ACC112 (cell line): ENCODE data around the gene UBE4B.

ENCODE experiments used
- H2AFZ ChIP-seq: fragments of 200-600 bp; sonication (generic); one replicate; pipeline ENCODE4 v1.6.0; 2017; ENCODE audit warnings: antibody characterized with exemption, low read length; ENCODE audit not compliant: unreplicated experiment
- H3K27ac ChIP-seq: fragments of 200-600 bp; sonication (generic); 2 replicates; pipeline ENCODE4 v1.5.1; 2014; ENCODE audit warnings: low read depth, mild to moderate bottlenecking, antibody characterized with exemption, low read length, moderate library complexity
- H3K27me3 ChIP-seq: fragments of 200-600 bp; sonication (generic); 2 replicates; pipeline ENCODE4 v1.6.1; 2014; ENCODE audit warnings: mild to moderate bottlenecking, antibody characterized with exemption, low read length, moderate library complexity, mixed read lengths; ENCODE audit not compliant: insufficient read depth
- H3K36me3 ChIP-seq: fragments of 200-600 bp; sonication (generic); 2 replicates; pipeline ENCODE4 v1.6.1; 2016; ENCODE audit warnings: mild to moderate bottlenecking, antibody characterized with exemption, low read length, moderate library complexity, mixed read lengths; ENCODE audit not compliant: insufficient read depth
- H3K4me1 ChIP-seq: fragments of 200-600 bp; sonication (generic); one replicate; pipeline ENCODE4 v1.6.1; 2016; ENCODE audit warnings: low read length, mixed read lengths; ENCODE audit not compliant: insufficient read depth, unreplicated experiment, control insufficient read depth
- H3K4me3 ChIP-seq: fragments of 200-600 bp; sonication (generic); 2 replicates; pipeline ENCODE4 v1.5.1; 2014; ENCODE audit warnings: mild to moderate bottlenecking, low read depth, low read length
- H3K79me2 ChIP-seq: fragments of 200-600 bp; sonication (generic); one replicate; pipeline ENCODE4 v1.6.0; 2016; ENCODE audit warnings: low read length; ENCODE audit not compliant: control insufficient read depth, unreplicated experiment, insufficient read depth

Gene UBE4B

GRCh38 chr1:10057343-10057742 is 24.6 kb downstream of the UBE4B start:
- no peaks in the 10 kb centered on the region for H3K27me3 ChIP-seq

DNA sequence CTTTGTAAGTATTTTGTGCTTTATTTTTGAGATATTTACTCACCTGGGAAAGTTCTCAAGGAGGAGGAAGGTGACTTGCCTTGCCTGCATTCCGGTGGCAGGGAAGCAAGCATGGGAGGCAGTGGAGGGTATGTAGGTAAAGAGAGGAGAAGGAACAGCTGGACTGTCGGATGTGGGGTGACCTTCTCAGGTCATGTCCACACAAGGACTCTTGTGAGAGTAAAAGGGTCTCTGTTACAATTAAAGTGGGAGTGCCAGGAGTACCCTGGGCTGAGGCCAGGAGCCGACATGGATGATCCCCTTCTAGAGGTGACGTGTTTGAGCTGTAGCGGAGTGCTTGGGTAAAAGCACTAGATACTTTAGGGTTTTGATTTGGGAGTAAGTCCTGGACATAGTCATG is 25.0 kb downstream of the UBE4B start:
- Histone ChIP-seq H3K79me2 (peaks cover 33% of the 10 kb centered on the region), H3K4me3 (no peak overlapping the region), H3K36me3 (no peaks in the 10 kb centered on the region), H2AFZ (no peak overlapping the region), H3K27ac (no peak overlapping the region), H3K4me1 (peaks cover 18% of the 10 kb centered on the region), H3K27me3 (no peaks in the 10 kb centered on the region)

More at GRCh38 chr1:10057343-10057742, 24.6 kb downstream of the UBE4B start:
- Histone ChIP-seq H3K36me3 (no peaks in the 10 kb centered on the region), H3K27ac (no peak overlapping the region), H2AFZ (no peak overlapping the region), H3K4me3 (no peak overlapping the region), H3K4me1 (peaks cover 18% of the 10 kb centered on the region), H3K79me2 (peaks cover 33% of the 10 kb centered on the region)

- H3K79me2 ChIP-seq, result peaks cover 46% of the 10 kb centered on the region
Observed at GRCh38 chr1:10059342-10059718, 26.6 kb downstream of the UBE4B start.

DNA sequence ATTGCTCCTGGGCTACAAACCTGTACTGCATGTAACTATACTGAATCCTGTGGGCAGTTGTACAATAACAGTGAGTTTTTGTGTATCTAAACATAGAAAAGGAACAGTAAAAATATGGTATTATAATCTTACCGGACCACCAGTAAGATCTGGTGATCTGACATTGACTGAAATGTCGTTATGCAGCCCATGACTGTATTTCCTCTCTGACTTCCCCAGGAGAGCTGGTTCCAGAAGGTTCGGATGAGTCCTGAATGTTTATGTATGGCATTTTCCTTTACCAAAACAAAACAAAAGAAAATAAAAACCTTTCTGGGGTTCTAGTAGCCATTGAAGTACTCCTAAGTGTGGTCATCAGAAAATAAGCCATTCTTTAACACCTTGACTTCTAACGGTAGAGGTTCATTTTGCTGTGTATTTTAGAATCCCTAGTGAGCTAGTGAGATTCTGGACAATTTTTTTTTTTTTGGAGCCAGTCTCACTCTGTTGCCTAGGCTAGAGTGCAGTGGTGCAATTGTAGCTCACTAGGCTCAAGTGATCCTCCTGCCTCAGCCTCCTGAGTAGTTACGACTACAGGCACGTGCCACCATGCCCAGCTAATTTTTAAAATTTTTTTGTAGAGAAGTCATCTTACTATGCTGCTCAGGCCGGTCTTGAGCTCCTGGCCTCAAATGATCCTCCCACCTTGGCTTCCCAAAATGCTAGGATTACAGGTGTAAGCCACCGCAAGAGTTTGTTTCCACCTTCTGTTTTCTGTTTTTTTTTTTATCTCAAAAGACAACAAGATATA is 27.7 kb downstream of the UBE4B start:
- H3K79me2 ChIP-seq, result peaks cover 54% of the 10 kb centered on the region
- no peak overlapping the region for H3K4me3 ChIP-seq
- H2AFZ ChIP-seq, result no peak overlapping the region
- H3K27me3 ChIP-seq, result no peaks in the 10 kb centered on the region
- H3K4me1 ChIP-seq, result peaks cover 33% of the 10 kb centered on the region
- H3K27ac ChIP-seq, result no peak overlapping the region
- H3K36me3 ChIP-seq, result no peaks in the 10 kb centered on the region

More at GRCh38 chr1:10059342-10059718, 26.6 kb downstream of the UBE4B start:
- Histone ChIP-seq H3K36me3 (no peaks in the 10 kb centered on the region), H3K4me1 (peaks cover 23% of the 10 kb centered on the region), H3K27me3 (no peaks in the 10 kb centered on the region), H3K4me3 (no peak overlapping the region), H3K27ac (no peak overlapping the region), H2AFZ (no peak overlapping the region)

GRCh38 chr1:10061276-10061675 is 28.5 kb downstream of the UBE4B start:
- Histone ChIP-seq H3K36me3 (no peaks in the 10 kb centered on the region), H2AFZ (no peak overlapping the region), H3K27ac (no peak overlapping the region), H3K79me2 (peaks cover 57% of the 10 kb centered on the region), H3K27me3 (no peaks in the 10 kb centered on the region), H3K4me3 (no peak overlapping the region), H3K4me1 (peaks cover 35% of the 10 kb centered on the region)

DNA sequence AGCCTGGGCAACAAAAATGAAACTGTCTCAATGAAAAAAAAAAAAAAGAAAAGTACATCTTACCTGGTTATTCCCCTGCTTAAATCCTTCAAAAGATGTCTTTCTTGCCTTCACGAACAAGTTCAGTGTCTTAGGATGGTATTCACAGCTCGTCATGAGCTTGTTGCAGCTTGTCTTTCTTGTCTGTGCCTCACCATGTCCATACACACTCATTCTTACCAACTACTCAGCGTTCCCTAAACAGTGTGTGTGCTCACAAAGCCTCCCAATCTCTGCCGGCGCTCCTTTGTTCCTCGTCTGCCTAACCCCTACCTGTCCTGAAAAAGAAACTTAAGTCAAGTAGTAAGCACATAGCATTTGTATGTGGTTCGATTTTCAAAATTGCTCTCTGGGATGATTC is 31.1 kb downstream of the UBE4B start:
- Histone ChIP-seq H3K4me3 (no peak overlapping the region), H3K36me3 (no peaks in the 10 kb centered on the region), H3K27ac (no peak overlapping the region), H2AFZ (no peak overlapping the region), H3K4me1 (peaks cover 33% of the 10 kb centered on the region), H3K27me3 (no peaks in the 10 kb centered on the region), H3K79me2 (peaks cover 47% of the 10 kb centered on the region)

GRCh38 chr1:10064416-10065343 is 31.9 kb downstream of the UBE4B start:
- Histone ChIP-seq H3K79me2 (peaks cover 46% of the 10 kb centered on the region), H3K27ac (no peak overlapping the region)

GRCh38 chr1:10065344-10065685 is 32.6 kb downstream of the UBE4B start:
- H3K27ac ChIP-seq, result no peak overlapping the region

More at GRCh38 chr1:10064416-10065343, 31.9 kb downstream of the UBE4B start:
- H3K4me1 ChIP-seq, result peaks cover 33% of the 10 kb centered on the region
- H3K27me3 ChIP-seq, result no peaks in the 10 kb centered on the region
- H3K36me3 ChIP-seq, result no peaks in the 10 kb centered on the region
- H2AFZ ChIP-seq, result no peak overlapping the region
- H3K4me3 ChIP-seq, result no peak overlapping the region

GRCh38 chr1:10065760-10066159 is 33.0 kb downstream of the UBE4B start:
- peak overlapping the region; percentile 88; the same call in 1 of the 2 replicates for H3K27ac ChIP-seq
- peaks cover 33% of the 10 kb centered on the region for H3K4me1 ChIP-seq
- no peaks in the 10 kb centered on the region for H3K36me3 ChIP-seq
- H3K27me3 ChIP-seq, result no peaks in the 10 kb centered on the region
- peaks cover 43% of the 10 kb centered on the region for H3K79me2 ChIP-seq
- H3K4me3 ChIP-seq, result no peak overlapping the region
- H2AFZ ChIP-seq, result no peak overlapping the region

More at GRCh38 chr1:10065344-10065685, 32.6 kb downstream of the UBE4B start:
- H3K36me3 ChIP-seq, result no peaks in the 10 kb centered on the region
- no peak overlapping the region for H3K4me3 ChIP-seq
- H2AFZ ChIP-seq, result no peak overlapping the region
- peaks cover 33% of the 10 kb centered on the region for H3K4me1 ChIP-seq
- peaks cover 43% of the 10 kb centered on the region for H3K79me2 ChIP-seq
- no peaks in the 10 kb centered on the region for H3K27me3 ChIP-seq

DNA sequence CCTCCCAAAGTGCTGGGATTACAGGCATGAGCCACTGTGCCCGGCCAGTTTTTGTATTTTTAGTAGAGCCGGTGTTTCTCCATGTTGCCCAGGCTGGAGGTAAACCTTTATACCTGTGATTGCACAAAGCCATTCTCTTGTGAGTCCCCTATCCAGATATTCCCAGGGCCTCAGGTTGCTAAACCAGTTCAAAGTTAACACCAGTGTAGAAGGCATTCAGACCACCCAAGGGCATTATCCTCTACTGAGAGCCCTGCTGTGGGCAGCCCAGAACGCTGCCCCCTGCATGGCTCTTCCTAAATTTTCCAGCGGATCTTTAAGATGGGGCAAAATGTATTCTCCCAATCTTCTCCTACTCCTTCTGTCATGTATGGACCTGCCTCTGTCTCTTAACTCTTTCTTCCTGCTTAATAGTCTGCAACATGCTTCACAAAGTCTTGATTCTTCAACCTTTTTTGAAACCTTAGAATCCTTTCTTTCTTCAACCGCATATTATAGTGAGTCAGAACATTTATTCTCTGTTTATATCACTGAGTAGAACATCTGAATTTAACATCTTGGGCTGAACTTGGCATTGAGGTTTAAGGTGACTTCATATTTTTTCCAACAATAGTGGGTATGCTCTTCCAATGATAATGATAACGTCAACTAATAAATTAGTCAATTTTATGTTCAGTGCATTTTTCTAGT is 36.0 kb downstream of the UBE4B start:
- Histone ChIP-seq H3K27ac (no peak overlapping the region), H3K79me2 (peaks cover 35% of the 10 kb centered on the region), H3K4me3 (no peak overlapping the region), H3K4me1 (peaks cover 33% of the 10 kb centered on the region), H3K36me3 (no peaks in the 10 kb centered on the region), H3K27me3 (no peaks in the 10 kb centered on the region), H2AFZ (no peak overlapping the region)
